Osteocyte (in vitro differentiated cells): ENCODE results near the gene TFDP2. TPM values are rescaled to one million over a fixed set of nuclear protein-coding genes. Genes with fewer than 3 reads are reported as not detected.

Experiments used
- DNase-seq: peaks from one replicate; pipeline ENCODE4 v3.0.0; 2021; ENCODE audit warnings: mixed read lengths; ENCODE audit not compliant: unreplicated experiment; ENCODE audit errors: extremely low spot score
- H3K27ac Mint-ChIP-seq: one replicate; pipeline ENCODE4 v1.8.0; 2021; ENCODE audit warnings: mild to moderate bottlenecking, mixed read lengths; ENCODE audit not compliant: unreplicated experiment
- H3K27me3 Mint-ChIP-seq: one replicate; pipeline ENCODE4 v1.8.0; 2021; ENCODE audit warnings: mixed read lengths; ENCODE audit not compliant: unreplicated experiment
- H3K36me3 Mint-ChIP-seq: one replicate; pipeline ENCODE4 v1.8.0; 2021; ENCODE audit warnings: mixed read lengths; ENCODE audit not compliant: unreplicated experiment
- H3K4me1 Mint-ChIP-seq: one replicate; pipeline ENCODE4 v1.8.0; 2021; ENCODE audit warnings: mixed read lengths; ENCODE audit not compliant: unreplicated experiment
- H3K4me3 Mint-ChIP-seq: one replicate; pipeline ENCODE4 v1.8.0; 2021; ENCODE audit warnings: mild to moderate bottlenecking, moderate library complexity, mixed read lengths; ENCODE audit not compliant: unreplicated experiment
- H3K9me3 Mint-ChIP-seq: one replicate; pipeline ENCODE4 v1.8.0; 2021; ENCODE audit warnings: mixed read lengths; ENCODE audit not compliant: unreplicated experiment
- total RNA-seq: library from RNA; stranded (reverse); gene quantifications from 2 replicates; pipeline ENCODE4 v1.2.1, GENCODE V29; 2021
- TF ChIP-seq, protein P1 (sequence below): fragments of 200-600 bp; sonication (generic); IDR thresholded peaks from 2 replicates; pipeline ENCODE4 v1.5.0; 2021; ENCODE audit warnings: antibody characterized with exemption, mild to moderate bottlenecking, moderate library complexity

Gene TFDP2
- total RNA-seq, 1 donor from 2014 or later: 49.3 TPM

DNA sequence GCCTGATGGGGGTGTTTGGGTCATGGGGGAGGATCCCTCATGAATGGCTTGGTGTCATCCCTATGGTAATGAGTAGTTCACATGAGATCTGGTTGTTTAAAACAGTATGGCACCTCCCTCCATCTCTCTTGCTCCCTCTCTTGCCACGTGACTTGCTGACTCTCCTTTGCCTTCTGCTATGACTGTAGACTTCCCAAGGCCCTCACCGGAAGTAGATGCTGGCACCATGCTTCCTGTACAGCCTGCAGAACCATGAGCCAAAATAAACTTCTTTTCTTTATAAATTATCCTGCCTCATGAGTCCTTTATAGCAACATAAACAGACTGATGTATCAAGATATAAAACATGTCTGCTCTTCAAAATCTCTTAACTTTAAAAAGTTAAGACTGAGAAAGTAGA lies 96.1 kb downstream of the TFDP2 start:
- no peak overlapping the region for H3K4me3 Mint-ChIP-seq
- H3K9me3 Mint-ChIP-seq: peaks cover 8% of the 10 kb centered on the region

DNA sequence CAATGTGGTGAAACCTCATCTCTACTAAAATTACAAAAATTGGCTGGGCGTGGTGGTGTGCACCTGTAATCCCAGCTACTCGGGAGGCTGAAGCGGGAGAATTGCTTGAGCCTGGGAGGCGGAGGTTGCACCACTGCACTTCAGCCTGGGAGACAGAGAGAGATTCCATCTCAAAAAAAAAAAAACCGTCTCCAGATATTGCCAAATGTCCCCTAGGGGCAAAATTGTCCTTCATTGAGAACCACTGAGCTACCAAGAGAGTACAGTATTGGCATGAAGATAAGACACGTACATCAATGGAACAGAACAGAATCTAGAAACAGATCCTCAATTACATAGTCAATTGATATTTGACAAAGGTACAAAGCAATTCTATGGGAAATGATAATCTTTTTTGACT lies 98.0 kb downstream of the TFDP2 start:
- TF ChIP-seq, protein P1, sequence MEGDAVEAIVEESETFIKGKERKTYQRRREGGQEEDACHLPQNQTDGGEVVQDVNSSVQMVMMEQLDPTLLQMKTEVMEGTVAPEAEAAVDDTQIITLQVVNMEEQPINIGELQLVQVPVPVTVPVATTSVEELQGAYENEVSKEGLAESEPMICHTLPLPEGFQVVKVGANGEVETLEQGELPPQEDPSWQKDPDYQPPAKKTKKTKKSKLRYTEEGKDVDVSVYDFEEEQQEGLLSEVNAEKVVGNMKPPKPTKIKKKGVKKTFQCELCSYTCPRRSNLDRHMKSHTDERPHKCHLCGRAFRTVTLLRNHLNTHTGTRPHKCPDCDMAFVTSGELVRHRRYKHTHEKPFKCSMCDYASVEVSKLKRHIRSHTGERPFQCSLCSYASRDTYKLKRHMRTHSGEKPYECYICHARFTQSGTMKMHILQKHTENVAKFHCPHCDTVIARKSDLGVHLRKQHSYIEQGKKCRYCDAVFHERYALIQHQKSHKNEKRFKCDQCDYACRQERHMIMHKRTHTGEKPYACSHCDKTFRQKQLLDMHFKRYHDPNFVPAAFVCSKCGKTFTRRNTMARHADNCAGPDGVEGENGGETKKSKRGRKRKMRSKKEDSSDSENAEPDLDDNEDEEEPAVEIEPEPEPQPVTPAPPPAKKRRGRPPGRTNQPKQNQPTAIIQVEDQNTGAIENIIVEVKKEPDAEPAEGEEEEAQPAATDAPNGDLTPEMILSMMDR: no peak
- Mint-ChIP-seq H3K9me3 (peaks cover 8% of the 10 kb centered on the region), H3K27ac (no peak overlapping the region), H3K36me3 (peaks cover 14% of the 10 kb centered on the region), H3K4me1 (no peaks in the 10 kb centered on the region), H3K4me3 (no peak overlapping the region), H3K27me3 (no peaks in the 10 kb centered on the region)
- no peak for DNase-seq

More for the DNA sequence above, 96.1 kb downstream of the TFDP2 start:
- no peaks in the 10 kb centered on the region for H3K27me3 Mint-ChIP-seq
- TF ChIP-seq, protein P1: no peak
- H3K4me1 Mint-ChIP-seq: no peaks in the 10 kb centered on the region
- no peak for DNase-seq
- H3K36me3 Mint-ChIP-seq: peaks cover 11% of the 10 kb centered on the region
- H3K27ac Mint-ChIP-seq: no peak overlapping the region

DNA sequence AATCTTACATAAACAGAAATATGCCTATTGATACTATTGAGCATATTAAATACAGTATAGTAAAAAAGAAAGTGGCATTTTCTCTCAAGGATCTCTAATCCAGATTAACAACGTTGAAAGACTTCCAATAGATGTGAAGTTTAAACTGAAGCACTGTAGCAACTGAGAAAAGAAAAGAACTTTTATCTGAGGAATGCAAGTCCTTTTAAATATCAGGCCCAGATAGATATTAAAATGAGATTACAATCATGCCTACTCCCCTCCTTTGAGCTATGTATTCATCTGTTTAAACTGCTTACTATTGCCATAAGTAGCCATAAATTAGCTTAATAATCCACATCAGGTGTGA lies 102.3 kb downstream of the TFDP2 start:
- Mint-ChIP-seq H3K9me3 (no peaks in the 10 kb centered on the region), H3K4me3 (no peak overlapping the region), H3K36me3 (peaks cover 9% of the 10 kb centered on the region), H3K27me3 (no peaks in the 10 kb centered on the region), H3K4me1 (no peaks in the 10 kb centered on the region), H3K27ac (no peak overlapping the region)
- DNase-seq: no peak
- TF ChIP-seq, protein P1: no peak

DNA sequence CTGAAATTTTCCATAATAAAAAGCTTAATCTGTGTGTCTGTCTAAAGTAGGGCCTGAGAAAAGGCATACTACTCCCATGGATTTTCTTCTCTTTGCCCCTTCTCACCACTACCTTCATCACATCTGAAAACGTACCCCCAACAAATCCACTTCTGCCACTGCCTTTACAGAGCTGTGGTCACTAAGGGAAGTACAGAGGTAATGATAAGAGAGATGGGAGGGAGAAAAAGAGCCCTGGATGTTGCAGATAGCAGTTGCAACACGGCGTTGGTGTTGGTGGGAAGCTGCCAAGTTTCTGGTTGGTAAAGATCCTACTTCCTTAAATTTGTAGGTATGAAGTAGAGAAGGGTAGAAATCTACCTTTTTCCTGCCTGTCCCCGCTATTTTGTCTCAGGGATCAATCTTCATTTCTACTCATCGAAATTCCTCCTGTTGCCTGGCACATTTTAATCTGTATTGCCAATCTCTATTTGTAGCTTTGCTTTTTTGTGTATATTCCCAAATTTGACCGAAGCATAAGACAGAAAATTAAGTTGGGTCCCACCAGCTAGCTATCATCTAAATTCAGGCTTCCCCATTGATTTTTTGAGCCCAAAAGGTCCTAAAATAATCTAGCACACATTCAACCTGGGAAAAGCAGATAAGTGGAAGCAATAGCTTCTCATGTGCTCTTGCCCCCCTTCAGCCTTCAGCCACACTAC lies 102.9 kb downstream of the TFDP2 start:
- Mint-ChIP-seq H3K4me1 (no peaks in the 10 kb centered on the region), H3K4me3 (no peak overlapping the region), H3K9me3 (no peaks in the 10 kb centered on the region), H3K36me3 (peaks cover 6% of the 10 kb centered on the region), H3K27ac (no peak overlapping the region), H3K27me3 (no peaks in the 10 kb centered on the region)
- TF ChIP-seq, protein P1: no peak
- DNase-seq: no peak

DNA sequence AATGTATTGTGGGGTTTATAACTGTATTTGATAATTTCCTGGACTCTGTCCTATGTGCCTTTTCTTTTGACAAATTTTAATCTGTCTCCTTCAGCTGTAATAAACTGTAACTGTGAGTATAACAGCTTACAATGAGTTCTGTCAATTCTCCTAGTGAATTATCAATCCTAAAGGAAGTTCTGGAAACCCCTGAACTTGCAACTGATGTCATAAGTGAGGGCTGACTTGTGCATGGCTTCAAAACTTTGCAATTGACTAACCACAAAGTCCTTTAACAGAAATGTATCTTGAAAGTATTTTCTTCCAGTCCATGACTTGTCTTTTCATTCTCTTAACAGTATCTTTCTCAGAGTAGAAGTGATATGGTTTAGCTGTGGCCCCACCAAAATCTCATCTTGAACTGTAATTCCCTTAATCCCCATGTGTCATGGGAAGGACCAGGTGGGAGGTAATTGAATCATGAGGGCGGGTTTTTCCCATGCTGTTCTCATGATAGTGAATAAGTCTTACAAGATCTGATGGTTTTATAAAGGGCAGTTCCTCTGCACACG lies 108.3 kb downstream of the TFDP2 start:
- Mint-ChIP-seq H3K27ac (no peak overlapping the region), H3K27me3 (no peaks in the 10 kb centered on the region), H3K4me1 (peaks cover 3% of the 10 kb centered on the region), H3K36me3 (peaks cover 2% of the 10 kb centered on the region), H3K4me3 (no peak overlapping the region), H3K9me3 (no peaks in the 10 kb centered on the region)
- DNase-seq: no peak
- TF ChIP-seq, protein P1: no peak
